WI38 (cell line): ENCODE data around the gene IGF1R.

Experiments
- H3K4me3 ChIP-seq: 2 replicates; pipeline ENCODE4 v1.5.1; 2011; ENCODE audit warnings: low read depth, mild to moderate bottlenecking, control low read depth, low read length
- TF ChIP-seq, protein P1 (sequence below): IDR thresholded peaks from 2 replicates; pipeline ENCODE4 v1.5.1; 2012; ENCODE audit warnings: low read depth, mild to moderate bottlenecking, control low read depth, low read length

The IGF1R gene

DNA sequence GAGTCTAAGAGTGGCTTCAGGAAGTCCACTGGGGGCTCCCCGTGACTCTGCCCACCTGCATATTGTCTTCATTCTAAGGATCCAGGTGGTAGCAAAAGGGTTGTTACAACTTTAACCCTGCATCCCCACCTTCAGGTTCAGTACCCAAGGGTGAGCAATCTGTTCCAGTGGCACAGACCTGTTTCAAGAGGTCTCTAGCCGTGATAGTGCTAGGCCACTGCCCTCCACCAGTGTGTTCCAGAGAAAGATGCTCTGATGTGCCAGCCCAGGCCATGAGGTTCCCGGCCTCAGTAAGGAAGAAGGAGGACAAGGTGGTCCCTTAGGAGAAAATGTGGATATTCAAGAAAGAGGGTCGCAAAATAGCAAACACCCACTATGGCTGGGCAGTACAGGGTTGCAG, 87.0 kb downstream of the IGF1R start:
- TF ChIP-seq, protein P1, sequence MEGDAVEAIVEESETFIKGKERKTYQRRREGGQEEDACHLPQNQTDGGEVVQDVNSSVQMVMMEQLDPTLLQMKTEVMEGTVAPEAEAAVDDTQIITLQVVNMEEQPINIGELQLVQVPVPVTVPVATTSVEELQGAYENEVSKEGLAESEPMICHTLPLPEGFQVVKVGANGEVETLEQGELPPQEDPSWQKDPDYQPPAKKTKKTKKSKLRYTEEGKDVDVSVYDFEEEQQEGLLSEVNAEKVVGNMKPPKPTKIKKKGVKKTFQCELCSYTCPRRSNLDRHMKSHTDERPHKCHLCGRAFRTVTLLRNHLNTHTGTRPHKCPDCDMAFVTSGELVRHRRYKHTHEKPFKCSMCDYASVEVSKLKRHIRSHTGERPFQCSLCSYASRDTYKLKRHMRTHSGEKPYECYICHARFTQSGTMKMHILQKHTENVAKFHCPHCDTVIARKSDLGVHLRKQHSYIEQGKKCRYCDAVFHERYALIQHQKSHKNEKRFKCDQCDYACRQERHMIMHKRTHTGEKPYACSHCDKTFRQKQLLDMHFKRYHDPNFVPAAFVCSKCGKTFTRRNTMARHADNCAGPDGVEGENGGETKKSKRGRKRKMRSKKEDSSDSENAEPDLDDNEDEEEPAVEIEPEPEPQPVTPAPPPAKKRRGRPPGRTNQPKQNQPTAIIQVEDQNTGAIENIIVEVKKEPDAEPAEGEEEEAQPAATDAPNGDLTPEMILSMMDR = no peak

DNA sequence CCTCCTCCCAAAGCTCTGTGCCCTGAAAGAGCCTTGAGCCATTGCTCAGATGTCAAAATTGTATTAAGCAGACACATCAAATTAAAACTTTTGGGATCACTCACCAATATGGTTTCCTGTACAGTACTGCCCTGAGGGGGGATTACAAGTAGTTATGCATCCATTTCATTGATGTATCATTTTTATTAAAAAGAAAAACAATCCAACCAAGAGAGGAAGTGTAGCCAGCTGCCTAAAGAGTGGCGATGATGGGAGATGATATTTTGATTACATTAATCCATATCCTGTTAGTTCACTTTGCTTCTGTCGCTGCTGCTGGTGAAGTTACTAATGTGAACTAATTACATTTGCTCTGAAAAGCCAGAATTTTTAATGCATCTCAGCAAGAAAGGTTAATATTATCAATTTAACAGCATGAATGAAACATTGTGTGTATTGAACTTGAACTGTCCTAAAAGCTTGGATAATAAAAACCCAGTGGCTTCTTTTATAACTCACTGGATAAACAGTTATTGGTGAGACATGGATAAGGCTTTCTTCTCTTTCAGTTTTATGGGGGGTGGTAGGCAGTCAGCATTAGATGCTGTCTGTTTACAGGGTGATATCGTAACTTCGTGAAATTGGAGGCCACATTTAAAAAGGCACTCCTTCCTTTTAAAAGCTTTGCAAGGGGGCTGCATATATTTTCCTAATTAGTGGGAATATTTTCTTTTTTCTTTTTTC, 87.7 kb downstream of the IGF1R start:
- TF ChIP-seq, protein P1 = no peak
- no peak overlapping the region for H3K4me3 ChIP-seq

More for the DNA sequence above, 87.0 kb downstream of the IGF1R start:
- no peak overlapping the region for H3K4me3 ChIP-seq

DNA sequence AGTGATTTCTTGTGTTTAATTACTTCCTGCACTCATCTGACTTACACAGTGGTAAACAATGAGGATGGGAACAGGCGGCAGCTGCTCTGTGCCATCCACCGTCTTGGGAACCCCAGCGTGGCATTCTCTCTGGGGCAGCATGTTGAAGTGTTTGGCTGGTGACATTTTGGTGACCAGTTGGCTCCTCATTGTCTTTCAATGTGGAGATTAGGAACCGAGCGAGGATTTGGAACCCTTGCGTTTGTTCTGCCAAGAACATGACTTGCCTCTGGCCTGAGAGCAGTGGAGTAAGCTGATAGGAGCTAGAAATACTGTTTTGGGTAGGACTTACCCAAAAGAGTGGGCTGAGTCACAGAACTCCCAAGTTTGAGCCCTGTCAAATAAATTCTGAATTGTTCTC, 88.8 kb downstream of the IGF1R start:
- TF ChIP-seq, protein P1 = no peak
- H3K4me3 ChIP-seq = no peak overlapping the region

DNA sequence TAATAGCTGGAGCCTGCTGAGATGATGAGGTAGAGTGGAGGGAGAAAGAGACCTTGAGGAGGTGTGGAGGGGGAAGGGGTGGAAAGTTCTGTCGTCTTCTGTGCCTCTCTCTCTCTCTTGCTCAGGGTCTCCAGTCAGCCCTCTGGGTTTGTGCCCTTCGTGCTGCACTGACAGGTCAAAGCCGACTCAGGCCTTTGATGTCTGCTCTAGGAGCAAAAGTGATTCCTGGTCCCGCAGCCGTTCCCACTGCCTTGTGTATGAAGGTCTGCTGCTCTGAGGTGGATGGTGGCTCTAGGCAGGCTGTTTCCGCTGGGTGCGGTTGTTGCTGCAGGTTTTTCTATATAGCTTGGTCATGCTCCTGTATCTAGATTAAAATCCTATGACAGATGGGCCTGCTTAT, 89.4 kb downstream of the IGF1R start:
- TF ChIP-seq, protein P1 = no peak

DNA sequence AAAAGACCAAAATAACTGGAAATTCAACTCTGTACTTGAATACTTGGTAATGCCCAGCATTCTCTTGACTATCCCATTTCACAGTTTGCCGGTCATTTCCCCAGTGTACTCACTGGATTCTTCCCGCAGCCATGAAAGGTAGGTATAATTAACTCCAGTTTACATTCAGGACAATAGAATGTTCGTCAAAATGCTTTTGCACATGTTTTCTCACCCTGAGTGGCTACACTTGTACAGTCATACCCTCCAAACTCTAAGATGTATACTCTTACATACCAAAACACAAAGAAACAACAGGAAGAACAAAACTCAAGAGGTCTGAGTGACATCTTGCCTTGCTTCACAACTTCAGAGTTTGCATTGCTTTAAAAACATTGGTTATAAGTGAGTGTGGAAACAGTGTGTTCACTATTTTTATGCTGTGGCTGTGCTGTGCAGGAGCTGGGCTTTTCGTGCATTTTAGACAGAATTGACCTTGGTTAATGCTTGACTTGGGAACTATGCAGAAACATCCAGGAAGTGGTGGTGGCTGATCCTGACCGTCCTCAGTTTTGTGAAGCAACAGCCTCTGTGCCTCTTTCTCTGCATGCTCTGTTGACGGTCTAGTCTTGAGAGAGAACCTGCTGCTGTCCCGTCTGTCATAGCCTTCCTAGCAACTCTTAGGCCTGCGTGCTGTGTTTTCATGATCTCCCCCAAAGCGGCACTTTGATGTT, 90.5 kb downstream of the IGF1R start:
- no peak overlapping the region for H3K4me3 ChIP-seq
- TF ChIP-seq, protein P1 = no peak

More for the DNA sequence above, 89.4 kb downstream of the IGF1R start:
- H3K4me3 ChIP-seq = no peak overlapping the region

DNA sequence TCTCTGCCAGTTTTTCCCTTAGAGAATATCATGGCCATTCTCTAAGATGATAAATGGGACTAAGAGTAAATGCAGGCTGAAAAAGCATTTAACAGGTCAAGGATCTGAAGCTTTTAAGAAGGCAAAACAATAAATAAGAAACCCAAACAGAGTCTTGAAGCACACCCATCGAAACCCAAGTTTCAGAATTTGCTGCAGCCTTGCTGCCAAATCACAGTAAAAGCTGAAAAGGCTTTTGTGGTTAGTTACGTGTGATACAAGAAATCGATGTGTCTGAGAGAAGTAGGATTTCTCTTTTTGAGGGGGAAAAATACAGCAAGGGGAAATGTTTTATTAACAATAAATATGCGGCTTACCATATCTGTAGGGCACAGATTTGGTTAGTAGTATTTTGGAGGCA, 92.0 kb downstream of the IGF1R start:
- TF ChIP-seq, protein P1 = no peak
- no peak overlapping the region for H3K4me3 ChIP-seq

DNA sequence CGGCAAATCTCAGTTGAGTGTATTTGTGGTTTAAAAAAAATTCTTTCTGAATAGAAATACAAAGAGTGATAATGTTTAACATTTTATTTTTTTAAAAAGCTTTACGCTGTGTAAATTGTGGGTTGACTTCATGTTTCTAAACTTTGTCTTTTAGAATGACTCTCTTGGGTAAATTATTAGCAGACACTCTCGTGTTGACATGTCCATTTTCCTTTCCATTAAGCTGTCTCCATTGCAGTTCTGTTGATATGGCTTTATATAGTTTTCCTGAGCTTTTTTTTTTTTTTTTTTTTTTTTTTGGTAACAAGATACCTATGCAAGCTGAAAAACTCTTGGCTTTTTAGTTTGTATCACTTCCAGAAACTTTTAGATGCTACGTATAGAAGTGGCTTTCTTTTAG, 92.6 kb downstream of the IGF1R start:
- TF ChIP-seq, protein P1 = no peak
- no peak overlapping the region for H3K4me3 ChIP-seq
